Left forelimb (tissue), 1 donor: Measurements from ENCODE around the gene MIOS.
"Not testable (repeated sequence)": the region's sequence is repeated elsewhere in the genome, so short reads cannot be mapped to it uniquely, and the experiment has no call there.

Experiments used
- DNase-seq: peaks from one replicate; pipeline ENCODE4 v3.0.0-alpha.2; 2018; ENCODE audit warnings: low spot score

The MIOS gene

DNA sequence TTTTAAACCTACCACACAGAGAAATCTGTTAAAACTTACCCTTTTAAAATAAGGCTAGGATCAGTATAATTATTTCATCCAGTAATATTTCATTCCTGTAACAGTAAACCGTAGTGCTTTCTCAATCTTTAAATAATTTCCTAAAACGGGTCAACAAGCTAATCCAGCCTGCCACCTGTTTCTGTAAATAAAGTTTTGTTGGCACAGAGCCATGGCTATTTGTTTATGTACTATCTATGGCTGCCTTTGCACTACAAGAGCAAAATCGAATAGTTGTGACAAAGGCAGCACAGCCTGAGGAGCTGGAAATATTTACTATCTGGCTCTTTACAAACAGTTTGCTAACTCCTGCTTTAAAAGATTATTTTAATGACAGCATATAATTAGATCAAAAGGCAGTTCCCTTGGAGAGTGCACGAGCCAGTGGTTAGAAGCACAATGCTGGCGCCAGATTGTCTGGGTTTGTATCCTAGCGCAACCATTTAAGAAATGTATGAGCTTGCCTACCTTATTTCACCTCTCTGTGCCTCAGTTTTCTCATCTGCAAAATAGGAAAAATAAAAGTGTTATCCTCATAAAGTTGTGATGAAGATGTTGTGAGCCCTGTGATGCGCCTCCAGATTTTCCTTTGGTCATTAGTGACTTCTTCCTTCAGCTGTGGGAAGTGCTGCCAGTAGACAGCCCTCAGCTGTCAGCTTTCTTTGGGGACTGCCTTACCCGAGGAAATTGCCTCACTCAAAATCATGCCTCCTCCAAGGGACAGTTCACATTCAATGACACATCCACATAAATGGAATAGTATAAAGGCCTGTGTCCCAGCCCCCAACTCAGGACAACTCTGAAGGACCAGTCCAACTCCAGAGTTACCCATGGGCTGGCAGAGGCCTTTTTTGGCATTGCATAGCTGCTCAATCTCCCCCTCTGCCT lies 11.8 kb upstream of the MIOS start:
- no peak for DNase-seq

DNA sequence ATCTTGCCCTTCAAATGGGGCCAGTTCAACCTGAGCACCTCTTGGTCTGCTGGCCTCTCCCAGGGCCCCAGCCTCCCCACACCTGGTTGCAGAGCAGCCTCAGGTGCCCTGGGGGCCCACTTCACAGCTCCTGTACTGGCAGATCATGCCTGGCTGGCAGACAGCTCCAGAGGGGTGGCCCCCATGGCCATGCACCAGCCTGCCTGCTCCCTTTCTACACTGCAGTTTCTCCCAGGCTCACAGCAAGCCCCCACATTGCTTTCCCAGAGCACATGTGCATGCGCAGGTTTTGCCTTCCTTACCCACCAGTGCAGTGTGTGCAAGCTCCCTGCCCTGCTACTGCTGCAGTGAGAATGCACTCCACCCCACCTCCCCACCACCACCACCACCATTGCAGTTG lies 9.8 kb upstream of the MIOS start:
- no peak for DNase-seq

DNA sequence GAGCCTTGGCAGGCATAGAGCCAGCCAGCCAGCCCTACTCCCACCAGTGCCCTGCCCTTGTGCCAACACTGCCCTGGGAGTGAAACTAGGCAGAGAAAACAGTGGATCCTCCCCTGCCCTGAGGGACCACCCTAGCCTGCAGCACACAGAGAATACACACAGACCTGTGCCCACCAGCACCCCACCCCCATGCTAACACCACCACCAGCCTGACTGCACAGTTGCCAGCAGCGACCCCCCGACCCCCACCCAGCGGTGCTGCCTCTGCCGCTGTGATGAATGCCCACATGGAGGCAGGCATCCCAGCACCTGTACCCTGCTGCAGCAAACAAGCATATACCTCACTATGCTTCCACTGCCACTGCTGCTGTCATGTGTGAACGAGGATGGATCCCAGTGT lies 9.4 kb upstream of the MIOS start:
- DNase-seq, result no peak

DNA sequence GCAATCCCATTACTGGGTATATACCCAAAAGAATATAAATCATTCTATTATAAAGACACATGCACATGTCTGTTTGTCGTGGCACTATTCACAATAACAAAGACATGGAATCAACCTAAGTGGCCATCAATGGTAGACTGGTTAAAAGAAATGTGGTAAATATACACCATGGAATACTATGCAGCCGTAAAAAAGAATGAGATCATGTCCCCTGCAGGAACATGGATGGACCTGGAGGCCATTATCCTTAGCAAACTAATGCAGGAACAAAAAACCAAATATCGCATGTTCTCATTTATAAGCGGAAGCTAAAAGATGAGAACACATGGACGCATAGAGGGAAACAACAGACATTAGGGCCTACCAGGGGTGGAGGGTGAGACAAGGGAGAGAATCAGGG lies 5.1 kb upstream of the MIOS start:
- not testable (repeated sequence) for DNase-seq

DNA sequence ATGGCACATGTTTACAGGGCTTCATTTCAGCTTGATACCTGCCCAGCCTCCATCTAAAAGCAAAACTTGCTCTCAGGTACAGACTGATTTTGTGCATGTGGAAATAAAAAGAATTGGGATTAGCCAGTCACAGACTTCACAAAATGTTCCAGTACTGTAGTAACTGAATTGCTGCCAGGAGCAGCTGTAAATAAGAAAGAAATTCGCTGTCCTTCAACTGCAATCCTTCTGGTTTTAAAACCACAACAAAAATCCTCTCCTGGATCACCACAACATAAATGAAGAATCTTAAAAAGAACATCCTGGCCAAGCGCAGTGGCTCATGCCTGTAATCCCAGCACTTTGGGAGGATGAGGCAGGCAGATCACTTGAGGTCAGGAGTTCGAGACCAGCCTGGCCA lies 3.9 kb upstream of the MIOS start:
- DNase-seq, result no peak

DNA sequence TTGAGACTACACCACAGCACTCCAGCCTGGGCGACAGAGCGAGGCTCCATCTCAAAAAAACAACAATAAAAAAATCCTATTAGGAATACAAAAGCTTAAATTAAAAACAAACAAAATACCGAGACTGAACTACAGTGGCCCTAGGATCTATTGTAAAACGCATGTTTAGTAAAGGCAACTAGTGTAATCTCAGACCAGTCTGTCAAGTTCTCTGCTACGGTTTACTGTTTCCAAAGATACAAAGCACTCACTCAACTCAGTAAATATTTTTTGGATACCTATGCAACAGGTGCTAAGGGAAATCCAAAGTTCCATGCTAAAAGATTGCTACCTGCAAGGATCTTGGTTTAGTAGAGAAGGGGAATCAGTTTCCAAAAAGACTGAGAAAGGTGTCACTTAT lies 3.4 kb upstream of the MIOS start:
- DNase-seq, result no peak

DNA sequence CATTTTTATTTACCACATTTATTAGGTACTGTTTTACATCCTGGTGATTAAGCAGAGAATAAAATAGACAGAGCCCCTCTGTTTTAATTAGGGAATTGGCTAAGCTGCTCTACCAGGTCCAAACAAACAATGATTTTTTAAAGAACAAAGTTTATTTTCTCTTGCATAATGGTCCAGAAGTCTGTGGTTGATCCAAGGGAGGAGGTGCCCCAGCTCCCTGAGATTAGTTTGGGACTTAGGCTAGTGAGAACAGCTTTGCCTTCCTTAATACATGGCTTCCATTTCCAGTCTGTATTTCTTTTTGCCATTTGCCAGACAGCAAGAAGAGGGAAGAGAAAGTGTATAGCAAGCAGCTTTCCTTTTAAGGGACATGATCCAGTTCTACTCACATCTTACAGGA lies 2.9 kb upstream of the MIOS start:
- no peak for DNase-seq

DNA sequence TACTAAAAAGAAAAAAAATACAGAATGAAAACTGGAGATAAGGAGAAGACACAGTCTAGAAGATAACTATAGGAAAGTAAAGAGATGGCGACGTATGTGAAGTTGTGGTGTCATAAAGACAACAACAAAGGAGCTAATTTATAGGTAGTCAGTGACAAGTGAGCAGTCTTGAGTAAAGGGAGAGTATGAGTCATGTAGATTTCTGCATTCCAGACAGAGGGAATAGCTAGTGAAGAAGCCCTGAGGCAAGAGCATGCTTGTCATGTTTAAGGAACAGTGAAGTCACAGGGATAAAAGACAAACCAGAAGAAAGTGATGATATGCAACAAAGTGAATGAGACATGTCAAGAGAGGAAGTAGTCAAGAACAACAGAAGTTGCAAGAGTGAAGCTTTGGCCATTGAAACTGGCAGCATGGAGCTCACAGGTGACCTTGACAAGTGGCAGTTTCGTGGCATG lies 2.3 kb upstream of the MIOS start:
- no peak for DNase-seq

DNA sequence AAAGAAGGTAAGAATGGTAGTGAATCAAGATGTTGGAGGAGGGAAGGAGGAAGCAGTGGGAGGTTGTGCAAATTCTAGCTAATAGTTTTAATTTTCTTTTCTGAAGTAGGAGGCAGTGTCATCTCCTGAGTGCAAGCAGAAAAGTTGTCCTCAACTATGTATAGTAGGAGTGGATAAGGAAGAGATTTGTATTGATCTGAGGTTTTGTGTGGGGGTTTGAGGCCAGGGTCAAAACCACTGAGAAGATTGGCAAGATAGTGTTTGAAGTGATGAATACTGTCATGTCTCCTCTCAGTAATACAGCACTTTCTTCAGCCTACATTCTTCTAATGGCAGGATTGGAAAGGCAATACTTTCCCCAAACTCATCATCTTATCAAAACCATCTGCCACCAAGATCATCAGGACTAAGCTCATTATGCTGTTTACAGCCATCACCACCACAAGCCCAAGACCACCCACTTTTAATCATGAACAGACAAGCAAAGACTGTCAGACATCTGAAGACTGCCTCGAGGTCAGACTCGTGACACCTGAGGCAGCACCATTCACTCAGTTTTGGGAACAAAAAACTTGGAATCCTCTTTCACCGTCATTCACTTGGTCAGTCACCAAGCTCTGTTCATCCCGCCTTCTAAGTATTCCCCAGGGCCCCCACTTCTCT lies 1.5 kb upstream of the MIOS start:
- no peak for DNase-seq

DNA sequence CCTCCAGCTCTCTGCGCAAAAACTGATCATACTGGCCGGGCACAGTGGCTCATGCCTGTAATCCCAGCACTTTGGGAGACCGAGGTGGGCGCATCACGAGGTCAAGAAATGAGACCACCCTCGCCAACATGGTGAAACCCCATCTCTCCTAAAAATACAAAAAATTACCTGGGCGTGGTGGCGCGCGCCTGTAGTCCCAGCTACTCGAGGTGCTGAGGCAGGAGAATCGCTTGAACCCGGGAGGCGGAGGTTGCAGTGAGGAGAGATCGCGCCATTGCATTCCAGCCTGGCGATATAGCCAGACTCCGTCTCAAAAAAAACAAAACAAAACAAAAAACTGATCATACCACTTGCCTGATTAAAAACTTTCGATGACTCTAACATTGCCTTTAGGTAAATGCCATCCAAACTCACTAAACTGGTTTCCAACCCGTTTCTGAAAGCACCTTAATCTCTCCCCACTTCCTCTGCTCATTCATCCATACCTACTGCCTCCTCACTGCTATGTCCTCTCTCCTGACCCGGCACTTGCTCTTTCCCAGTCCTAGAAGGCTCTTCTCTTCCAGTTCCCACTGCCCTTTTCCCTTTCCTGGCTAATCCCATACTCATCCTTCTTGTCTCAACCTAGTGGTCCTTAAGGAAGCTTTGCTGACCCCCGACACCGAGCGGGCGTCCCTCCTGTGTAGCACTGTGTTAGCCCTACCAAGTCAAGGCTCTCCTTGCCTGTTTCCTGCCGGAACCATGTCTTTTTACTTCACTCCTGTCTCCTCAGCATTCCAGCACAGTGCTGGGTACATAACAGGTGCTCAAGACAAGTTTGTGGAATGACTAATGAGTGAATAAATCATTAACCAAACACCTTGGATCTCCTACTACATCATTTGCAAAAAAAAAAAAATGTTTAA lies 686 bp upstream of the MIOS start:
- DNase-seq, result no peak

DNA sequence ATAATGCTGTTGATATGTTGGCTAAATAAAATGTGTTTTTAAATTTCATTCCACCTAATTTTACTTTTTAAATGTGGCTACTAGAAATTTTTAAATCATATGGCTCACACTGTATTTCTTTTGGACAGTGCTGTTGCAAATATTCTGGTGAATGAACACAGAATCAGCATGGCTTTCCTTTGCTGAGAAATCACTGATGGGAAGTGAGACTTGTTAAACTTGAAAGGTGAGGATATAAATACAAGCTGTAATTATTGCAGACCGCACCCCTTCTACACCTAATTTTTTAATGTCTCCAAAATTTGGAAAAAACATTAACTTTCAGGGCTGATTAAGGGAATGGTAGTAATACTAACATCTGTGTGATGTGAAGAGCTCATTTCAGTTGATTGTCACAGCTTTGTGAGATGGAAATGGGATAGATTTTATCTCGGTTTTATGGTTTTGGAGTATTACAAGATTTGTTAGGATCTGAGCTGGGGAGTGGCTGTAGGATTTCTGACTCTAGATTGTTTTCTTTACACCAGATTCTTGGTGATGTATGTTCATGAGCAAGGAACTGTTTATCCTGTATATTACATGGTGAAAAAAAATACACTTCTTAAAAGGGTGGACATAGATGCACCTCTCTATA lies 1.3 kb downstream of the MIOS start:
- no peak for DNase-seq

DNA sequence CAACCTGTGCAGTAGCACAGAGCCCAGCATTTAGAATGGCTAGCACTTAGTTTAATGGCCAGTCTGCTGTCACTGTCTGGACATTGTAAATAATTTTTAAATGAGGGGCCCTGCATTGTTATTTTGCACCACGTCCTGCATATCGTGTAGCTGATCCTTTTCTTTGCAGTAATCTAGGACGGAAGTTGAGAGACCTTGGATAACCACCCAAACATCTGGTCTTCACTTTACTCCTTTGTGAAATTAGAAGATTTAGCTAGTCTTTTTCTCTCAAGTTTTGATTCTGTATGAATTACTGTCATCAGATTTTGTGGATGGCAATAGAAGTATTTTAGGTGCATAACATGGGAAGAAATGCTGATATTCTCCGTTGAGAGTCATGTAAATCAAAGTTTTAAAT lies 1.9 kb downstream of the MIOS start:
- no peak for DNase-seq

DNA sequence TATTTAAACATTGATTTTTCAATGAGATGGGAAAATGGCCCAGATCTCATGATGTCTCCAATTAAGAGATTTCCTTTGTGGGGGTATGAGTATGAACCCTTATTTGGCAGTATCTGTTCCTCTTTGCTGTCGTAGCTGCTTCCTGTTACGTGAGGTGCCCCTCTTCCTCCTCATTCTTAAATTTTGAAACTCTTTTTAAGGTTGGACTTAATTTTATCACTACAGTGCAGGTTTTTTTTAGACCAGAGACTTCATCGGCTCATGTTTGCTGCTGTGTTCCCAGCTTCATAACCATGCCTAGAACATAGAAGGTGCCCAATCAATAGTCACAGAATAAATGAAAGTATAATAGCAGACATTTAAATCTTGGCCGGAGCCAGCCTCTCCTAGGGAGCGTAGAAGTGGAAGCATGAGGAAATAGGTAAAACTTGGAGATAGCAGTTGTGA lies 2.4 kb downstream of the MIOS start:
- no peak for DNase-seq

DNA sequence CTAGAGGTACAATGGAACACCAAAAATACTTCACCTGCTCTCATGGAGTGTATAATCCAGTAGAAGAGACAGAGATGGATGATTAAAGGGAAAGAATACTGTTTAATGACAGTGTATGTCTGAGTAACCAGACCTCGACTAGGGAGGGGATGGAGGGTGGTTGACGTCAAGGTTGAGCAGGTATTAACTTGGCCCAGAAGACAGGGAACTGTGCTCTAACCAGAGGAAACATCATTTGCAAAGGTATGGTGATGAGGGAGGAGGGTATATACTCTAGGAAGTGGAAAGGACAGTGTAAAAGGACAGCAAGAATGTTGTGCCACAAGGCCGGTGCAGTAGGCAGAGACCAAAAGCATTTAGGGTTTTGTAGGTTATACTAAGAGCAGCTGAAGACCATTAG lies 2.9 kb downstream of the MIOS start:
- no peak for DNase-seq

DNA sequence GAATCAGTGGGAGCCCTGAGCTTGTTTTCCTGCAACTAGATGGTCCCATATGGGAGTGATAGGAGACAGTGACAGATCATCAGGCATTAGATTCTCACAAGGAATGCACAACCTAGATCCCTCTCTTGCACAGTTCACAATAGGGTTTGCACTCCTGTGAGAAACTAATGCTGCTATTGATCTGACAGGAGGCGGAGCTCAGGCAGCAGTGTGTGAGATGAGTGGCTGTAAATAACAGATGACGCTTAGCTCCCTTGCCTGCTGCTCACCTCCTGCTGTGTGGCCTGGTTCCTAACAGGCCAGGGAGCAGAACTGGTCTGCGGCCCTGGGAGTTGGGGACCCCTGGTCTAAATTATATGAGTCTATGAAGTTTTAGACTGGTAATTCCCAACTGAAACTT lies 3.9 kb downstream of the MIOS start:
- DNase-seq, result no peak

DNA sequence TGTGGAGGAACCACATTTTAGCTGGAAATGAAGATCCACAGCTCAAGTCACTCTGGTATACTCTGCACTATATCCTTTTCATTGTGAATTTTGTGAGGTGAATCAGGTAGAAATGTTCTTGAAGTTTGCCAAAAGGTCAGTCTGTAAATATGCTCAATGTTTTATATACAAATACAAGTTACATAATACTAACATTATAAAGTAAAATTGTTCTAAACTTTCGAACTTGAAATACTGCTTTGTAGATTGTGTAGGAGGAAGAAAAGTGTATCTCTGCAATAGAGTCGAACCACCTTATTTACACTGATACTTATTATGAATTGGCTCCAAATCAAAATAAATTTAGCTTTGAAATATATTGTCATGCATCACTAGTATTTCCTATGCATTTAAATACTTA lies 7.0 kb downstream of the MIOS start:
- DNase-seq, result no peak

DNA sequence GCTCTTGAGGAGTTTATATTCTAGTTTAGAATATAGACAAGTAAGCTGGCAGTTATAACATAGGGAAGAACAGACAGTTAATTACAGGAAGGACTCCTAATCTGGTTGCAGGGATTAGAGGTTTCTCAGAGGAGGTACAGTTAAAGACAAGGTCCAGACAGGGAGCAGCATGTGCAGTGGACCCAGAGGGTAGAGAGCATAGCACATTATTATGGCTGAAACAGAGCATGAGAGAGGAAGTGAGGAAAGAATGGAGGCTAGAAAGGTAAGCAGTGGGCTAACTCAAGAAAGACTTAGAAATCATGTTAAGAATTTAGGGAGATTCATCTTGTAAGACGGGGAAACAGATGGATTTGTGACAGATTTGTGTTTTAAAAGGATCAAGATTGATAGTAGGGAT lies 9.7 kb downstream of the MIOS start:
- DNase-seq, result no peak

DNA sequence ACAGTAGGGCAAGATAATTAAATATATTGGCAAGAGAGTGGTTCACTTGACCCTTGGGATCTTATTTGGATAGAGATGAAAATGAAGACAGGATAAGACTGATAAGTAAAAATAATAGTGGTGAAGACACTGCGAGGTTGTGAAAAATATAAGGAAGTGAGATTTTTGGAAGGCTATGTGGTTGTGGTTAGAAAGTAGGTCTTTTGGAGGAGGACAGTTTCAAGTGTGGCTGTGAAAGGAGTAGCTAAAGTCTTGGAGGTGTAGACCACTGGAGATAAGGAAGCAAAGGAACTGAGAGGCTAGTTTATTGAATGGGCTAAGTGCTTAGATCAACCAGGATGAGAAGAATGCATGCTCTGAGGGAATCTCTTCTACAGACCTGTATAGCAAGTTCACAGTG lies 11.2 kb downstream of the MIOS start:
- DNase-seq, result no peak

DNA sequence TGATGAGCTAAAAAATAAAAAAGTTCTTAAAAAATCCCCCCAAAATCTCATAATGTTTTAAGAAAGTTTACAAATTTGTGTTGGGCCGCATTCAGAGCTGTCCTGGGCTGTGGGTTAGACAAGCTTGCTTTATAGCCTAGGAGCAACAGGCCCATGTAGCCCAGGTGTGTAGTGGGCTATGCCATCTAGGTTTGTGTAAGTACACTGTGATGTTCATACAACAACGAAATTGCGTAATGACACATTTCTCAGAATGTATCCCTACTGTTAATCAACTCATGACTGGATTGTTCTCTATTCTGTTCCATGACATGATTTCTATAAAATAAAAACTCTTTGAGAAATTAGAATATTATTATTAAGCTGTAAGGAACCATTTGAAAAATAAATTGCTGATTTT lies 13.0 kb downstream of the MIOS start:
- DNase-seq, result no peak

DNA sequence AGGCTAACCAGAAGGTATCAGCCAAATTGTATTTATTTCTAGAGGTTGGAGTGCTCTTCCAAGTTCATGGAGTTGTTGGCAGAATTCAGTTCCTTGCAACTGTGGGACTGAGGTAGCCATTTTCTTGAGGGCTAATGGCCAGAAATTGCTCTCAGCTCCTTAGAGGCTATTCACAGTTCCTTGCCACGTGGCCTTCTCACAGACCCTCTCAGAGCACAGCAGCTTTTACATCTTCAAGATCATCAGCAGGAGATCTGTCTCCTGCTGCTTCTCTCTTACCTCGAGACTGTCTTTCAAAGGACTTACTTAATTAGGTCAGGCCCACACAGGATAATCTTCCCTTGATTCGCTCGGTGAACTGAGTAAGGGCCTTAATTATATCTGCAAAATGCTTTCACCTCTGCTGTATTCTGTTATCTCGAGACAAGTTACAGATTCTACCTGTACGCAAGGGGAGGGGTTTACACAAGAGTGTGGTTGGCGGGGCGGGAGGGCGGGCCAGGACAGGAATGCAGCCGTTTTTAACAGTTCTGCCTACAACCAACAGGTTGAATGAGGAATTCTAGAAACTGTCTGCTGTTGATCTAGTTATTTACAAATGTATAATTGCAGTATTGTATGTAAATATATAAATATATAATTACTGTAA lies 15.0 kb downstream of the MIOS start:
- DNase-seq, result no peak

DNA sequence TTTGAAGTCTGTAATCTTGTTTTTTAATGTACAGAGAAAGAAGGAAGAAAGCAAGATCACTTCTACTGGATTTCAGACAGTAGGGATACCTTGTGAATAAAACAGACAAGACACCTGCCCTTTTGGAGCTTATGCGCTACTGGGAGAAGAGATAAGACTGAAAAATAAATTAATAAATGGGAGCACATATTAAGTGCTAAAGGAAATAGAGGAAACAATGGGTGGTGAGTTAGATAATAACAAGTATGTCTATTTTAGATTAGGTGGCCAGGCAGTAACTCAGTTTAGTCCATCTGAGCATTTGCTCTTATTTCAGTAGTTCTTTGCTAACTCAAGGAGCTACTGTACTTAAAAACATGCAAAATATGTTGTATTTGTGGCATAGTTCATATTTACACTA lies 15.9 kb downstream of the MIOS start:
- DNase-seq, result no peak
